ENCODE data around the gene ANKIB1. TPM values are rescaled to one million over a fixed set of nuclear protein-coding genes. Genes with fewer than 3 reads are reported as not detected.

The ANKIB1 gene
- total RNA-seq (2021; ENCODE audit: unreplicated experiment) = 83.8 TPM
- 29.8 TPM for polyA plus RNA-seq (2012; ENCODE audit: insufficient read length)
- Bru-seq, nascent RNA = percentile 89 among the genes with signal in this experiment
- percentile 89 among the genes with signal in this experiment for BruChase-seq, experiment 1, labeled RNA remaining after a 2-hour chase
- BruChase-seq, experiment 2, labeled RNA remaining after a 6-hour chase = percentile 85 among the genes with signal in this experiment
- long read RNA-seq, full-length matches to known transcripts = 17 of 53 reads
- long read RNA-seq, partial matches to known transcripts = 27 of 53 reads
- long read RNA-seq, other reads (novel, unspliced or antisense) = 9 of 53 reads

DNA sequence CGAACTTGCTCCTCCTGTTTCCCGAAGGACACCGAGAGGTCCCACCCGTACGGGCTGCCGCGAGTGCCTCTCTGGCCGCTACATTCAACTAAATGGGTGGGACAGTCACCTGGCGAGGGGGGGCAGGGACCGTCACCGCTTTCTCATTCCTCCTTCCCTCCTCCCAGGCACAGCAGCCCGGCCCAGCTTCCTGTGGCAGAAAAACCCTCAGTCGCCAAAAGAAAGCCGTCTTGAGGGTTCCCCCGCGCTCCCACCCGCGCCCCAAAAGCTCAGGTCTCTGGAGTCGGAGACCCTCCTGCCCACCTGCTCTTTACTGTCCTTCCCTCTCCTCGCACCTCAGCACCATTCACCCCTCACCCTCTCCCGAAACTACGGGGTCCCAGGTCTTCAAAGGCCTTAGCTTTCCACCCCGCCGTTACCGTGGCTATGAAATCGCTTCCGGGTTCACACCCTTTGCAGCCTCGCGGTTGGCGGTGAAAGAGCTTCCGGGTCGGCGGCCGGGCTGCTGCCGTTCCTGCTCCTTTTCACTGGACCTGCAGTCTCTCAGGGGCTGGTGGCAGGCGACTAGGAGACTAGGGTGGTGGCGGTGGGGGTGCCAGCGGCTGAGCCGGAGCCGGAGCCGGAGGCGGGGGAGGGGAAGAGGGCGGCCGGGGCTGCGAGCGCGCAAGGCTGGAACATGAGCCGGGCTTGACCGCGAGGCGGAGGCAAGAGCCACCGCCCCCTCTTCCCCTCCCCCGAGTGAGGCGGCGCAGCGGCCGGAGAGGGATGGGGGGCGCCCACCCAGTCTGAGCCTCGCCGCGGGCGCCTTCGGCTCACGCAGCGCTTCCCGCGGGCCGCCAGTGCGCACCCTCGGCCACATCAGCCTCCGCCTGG is at the start of gene ANKIB1, which contains the start of gene KRIT1:
TSS of gene ANKIB1 (plus strand) at position 488 of the 873 bp plus-strand sequence. CDS start 49,005 bp downstream, outside the sequence.
TSS of gene KRIT1 (minus strand) at position 428 of the 873 bp plus-strand sequence. CDS start 3,779 bp downstream, outside the sequence.
- ChIA-PET POLR2A (interaction anchor here (0.6 to 1.1 kb wide), 4 partner anchors 17 to 283 kb away, joined by 3 to 5 read pairs (median 4); partner anchors contain the start of gene RBM48), CTCF (interaction anchor here (1.1 kb wide), 1 partner anchor 202 kb away, joined by 3 read pairs; the partner anchor contains the start of gene GATAD1)
- peak; percentile 75 for DNase-seq (ENCODE audit: low read depth, low spot score)
- peak within 1 kb of the TSS; percentile 94 for H3K27ac ChIP-seq (ENCODE audit: low read length)
- peaks cover 13% of the 10 kb centered on the region for H3K36me3 ChIP-seq (ENCODE audit: control insufficient read depth, insufficient read depth, low read length)
- intact Hi-C loops (cut with micrococcal nuclease; ENCODE audit: unreplicated experiment) = loop anchor here (2.0 kb wide), 1 partner anchor 47 kb away; no protein-coding TSS in a partner anchor
- no peaks in the 10 kb centered on the region for H3K27me3 ChIP-seq (ENCODE audit: control insufficient read depth, insufficient read depth, low read length)
- peak within 1 kb of the TSS; percentile 94 for H3K4me3 ChIP-seq (ENCODE audit: low read depth in 2 of 2, low read length in 2 of 2)
- TF ChIP-seq TCF7L2 (IDR thresholded peaks at IDR 0.05; ENCODE audit: low read depth, low read length) = peak; percentile 94
- no peak for TF ChIP-seq CTCF (IDR thresholded peaks at IDR 0.05)
- TF ChIP-seq, protein P1, sequence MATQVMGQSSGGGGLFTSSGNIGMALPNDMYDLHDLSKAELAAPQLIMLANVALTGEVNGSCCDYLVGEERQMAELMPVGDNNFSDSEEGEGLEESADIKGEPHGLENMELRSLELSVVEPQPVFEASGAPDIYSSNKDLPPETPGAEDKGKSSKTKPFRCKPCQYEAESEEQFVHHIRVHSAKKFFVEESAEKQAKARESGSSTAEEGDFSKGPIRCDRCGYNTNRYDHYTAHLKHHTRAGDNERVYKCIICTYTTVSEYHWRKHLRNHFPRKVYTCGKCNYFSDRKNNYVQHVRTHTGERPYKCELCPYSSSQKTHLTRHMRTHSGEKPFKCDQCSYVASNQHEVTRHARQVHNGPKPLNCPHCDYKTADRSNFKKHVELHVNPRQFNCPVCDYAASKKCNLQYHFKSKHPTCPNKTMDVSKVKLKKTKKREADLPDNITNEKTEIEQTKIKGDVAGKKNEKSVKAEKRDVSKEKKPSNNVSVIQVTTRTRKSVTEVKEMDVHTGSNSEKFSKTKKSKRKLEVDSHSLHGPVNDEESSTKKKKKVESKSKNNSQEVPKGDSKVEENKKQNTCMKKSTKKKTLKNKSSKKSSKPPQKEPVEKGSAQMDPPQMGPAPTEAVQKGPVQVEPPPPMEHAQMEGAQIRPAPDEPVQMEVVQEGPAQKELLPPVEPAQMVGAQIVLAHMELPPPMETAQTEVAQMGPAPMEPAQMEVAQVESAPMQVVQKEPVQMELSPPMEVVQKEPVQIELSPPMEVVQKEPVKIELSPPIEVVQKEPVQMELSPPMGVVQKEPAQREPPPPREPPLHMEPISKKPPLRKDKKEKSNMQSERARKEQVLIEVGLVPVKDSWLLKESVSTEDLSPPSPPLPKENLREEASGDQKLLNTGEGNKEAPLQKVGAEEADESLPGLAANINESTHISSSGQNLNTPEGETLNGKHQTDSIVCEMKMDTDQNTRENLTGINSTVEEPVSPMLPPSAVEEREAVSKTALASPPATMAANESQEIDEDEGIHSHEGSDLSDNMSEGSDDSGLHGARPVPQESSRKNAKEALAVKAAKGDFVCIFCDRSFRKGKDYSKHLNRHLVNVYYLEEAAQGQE (IDR thresholded peaks at IDR 0.05; ENCODE audit: insufficient read depth in 1 of 2, low read depth in 2 of 2, low read length in 1 of 2) = peak in 1 of 2 experiments; percentile 34; a peak in 1 of 4 replicates
- TF ChIP-seq POLR2AphosphoS5 (IDR thresholded peaks at IDR 0.05; ENCODE audit: low read depth, low read length) = peak; percentile 82; the same call in 1 of the 2 replicates
- peak; percentile 91 for TF ChIP-seq SIN3A (IDR thresholded peaks at IDR 0.05; ENCODE audit: borderline replicate concordance, insufficient read depth, low read depth, low read length)
- H3K9me3 ChIP-seq (ENCODE audit: control insufficient read depth, insufficient read depth, low read depth, low read length) = no peaks in the 10 kb centered on the region
- in situ Hi-C loops (cut with HindIII; ENCODE audit: low pct_unique_long_range_greater_than_20kb, low sequenced_read_pairs) = no loop called here
- BruUV-seq (replicated peaks) = no TSS peak
- peaks cover 17% of the 10 kb centered on the region for H3K4me1 ChIP-seq (ENCODE audit: control insufficient read depth, insufficient read depth, low read length)
- peak; percentile 95 for ATAC-seq

DNA sequence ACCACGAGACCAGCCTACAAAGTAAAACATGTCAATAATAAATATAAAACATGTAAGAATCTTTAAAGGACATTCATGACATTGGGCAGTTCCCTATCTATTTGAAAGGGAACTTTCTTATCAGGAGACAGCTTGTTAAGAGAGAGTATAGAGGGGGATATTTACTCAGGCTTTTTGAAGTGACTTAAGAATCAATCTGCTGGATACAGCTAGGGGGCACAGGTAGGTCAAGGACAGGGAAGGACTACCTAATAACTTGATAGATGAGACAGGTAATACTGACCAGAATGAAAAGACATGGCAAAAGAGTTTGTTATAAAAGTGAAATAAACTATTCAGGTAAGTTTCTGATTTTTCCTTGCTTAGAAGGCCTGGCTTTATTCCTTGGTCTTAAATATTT is 45.0 kb upstream of the ANKIB1 start:
- intact Hi-C loops (cut with micrococcal nuclease; ENCODE audit: unreplicated experiment) = no loop called here
- Histone ChIP-seq H3K4me1 (ENCODE audit: control insufficient read depth, insufficient read depth, low read length) (no peaks in the 10 kb centered on the region), H3K9me3 (ENCODE audit: control insufficient read depth, insufficient read depth, low read depth, low read length) (no peaks in the 10 kb centered on the region), H3K36me3 (ENCODE audit: control insufficient read depth, insufficient read depth, low read length) (peaks cover 16% of the 10 kb centered on the region), H3K4me3 (ENCODE audit: low read depth in 2 of 2, low read length in 2 of 2) (no peak overlapping the region), H3K27me3 (ENCODE audit: control insufficient read depth, insufficient read depth, low read length) (no peaks in the 10 kb centered on the region), H3K27ac (ENCODE audit: low read length) (no peak overlapping the region)
- TF ChIP-seq CTCF (IDR thresholded peaks at IDR 0.05) (no peak; the same call in 1 of the 2 replicates), TCF7L2 (IDR thresholded peaks at IDR 0.05; ENCODE audit: low read depth, low read length) (no peak), SIN3A (IDR thresholded peaks at IDR 0.05; ENCODE audit: borderline replicate concordance, insufficient read depth, low read depth, low read length) (no peak), POLR2AphosphoS5 (IDR thresholded peaks at IDR 0.05; ENCODE audit: low read depth, low read length) (no peak)
- TF ChIP-seq, protein P1 (IDR thresholded peaks at IDR 0.05; ENCODE audit: insufficient read depth in 1 of 2, low read depth in 2 of 2, low read length in 1 of 2) = no peak
- ATAC-seq (no peak), DNase-seq (ENCODE audit: low read depth, low spot score) (no peak)
- in situ Hi-C loops (cut with HindIII; ENCODE audit: low pct_unique_long_range_greater_than_20kb, low sequenced_read_pairs) = no loop called here
- ChIA-PET CTCF (no interaction called here), POLR2A (no interaction called here)
- BruUV-seq (replicated peaks) = no TSS peak
